Endothelial cell of umbilical vein (primary cell): ENCODE data around the gene PPP1R9A. TPM values are rescaled to one million over a fixed set of nuclear protein-coding genes. Genes with fewer than 3 reads are reported as not detected.

Experiments
- BruUV-seq: library from RNA; stranded (reverse); fragments of 400-500 nt; replicated peaks from 2 replicates; lab custom pipeline; 2021; lab: Mats Ljungman, UMichigan
- CTCF ChIA-PET: fragments of 300-600, 350-600 bp; sonication (Branson Sonifier 250); formaldehyde crosslinking; loops from one replicate; lab custom pipeline; 2021; ENCODE audit warnings: antibody characterized with exemption, inconsistent platforms; lab: Charles Lee
- POLR2A ChIA-PET: fragments of 300-600, 350-600 bp; sonication (Branson Sonifier 250); formaldehyde crosslinking; loops from one replicate; lab custom pipeline; 2021; ENCODE audit warnings: antibody characterized with exemption, inconsistent platforms; lab: Charles Lee
- DNase-seq: peaks from one replicate; pipeline ENCODE4 v3.0.0-alpha.2; 2011; ENCODE audit warnings: low read depth, low spot score
- FAIRE-seq: peaks from 2 replicates; lab custom pipeline; 2011; peaks lifted over from hg19 to GRCh38; lab: Jason Lieb, UNC
- H2AFZ ChIP-seq: 2 replicates; pipeline ENCODE4 v1.6.0; 2012; ENCODE audit warnings: low read depth, low read length, control low read depth, inconsistent platforms
- H3K27ac ChIP-seq: 2 replicates; pipeline ENCODE4 v1.5.1; 2011; ENCODE audit warnings: low read depth, mild to moderate bottlenecking, control low read depth, low read length, moderate library complexity; ENCODE audit not compliant: insufficient read depth
- H3K27me3 ChIP-seq, 2 experiments: 2 replicates each; pipeline versions ENCODE4 v1.6.0 to v1.6.1; 2011; ENCODE audit warnings: low read length in 2 of 2, mixed read lengths in 1 of 2; ENCODE audit not compliant: control insufficient read depth in 2 of 2, insufficient read depth in 2 of 2
- H3K36me3 ChIP-seq, 2 experiments: 2 replicates in 1 of 2; 3 replicates in 1 of 2; pipeline ENCODE4 v1.5.1; 2011; ENCODE audit warnings: low read length in 2 of 2, mild to moderate bottlenecking in 1 of 2, moderate library complexity in 1 of 2; ENCODE audit not compliant: control insufficient read depth in 2 of 2, insufficient read depth in 2 of 2; ENCODE audit errors: extremely low read depth in 1 of 2
- H3K4me1 ChIP-seq: 3 replicates; pipeline ENCODE4 v1.5.1; 2011; ENCODE audit warnings: mild to moderate bottlenecking, low read length; ENCODE audit not compliant: control insufficient read depth, insufficient read depth; ENCODE audit errors: extremely low read depth
- H3K4me2 ChIP-seq: 2 replicates; pipeline ENCODE4 v1.6.1; 2011; ENCODE audit warnings: low read length, control low read depth, mixed read lengths; ENCODE audit not compliant: insufficient read depth
- H3K4me3 ChIP-seq, 3 experiments: fragments of 200-600 bp in 1 of 3; sonication (generic), shearing (Covaris generic) in 1 of 3; replicated peaks in 1 of 3; 2 replicates each; pipeline ENCODE4 v1.5.1; 2011 to 2016; ENCODE audit warnings: control low read depth in 3 of 3, low read length in 3 of 3, mild to moderate bottlenecking in 2 of 3, inconsistent platforms in 1 of 3, low read depth in 1 of 3, moderate library complexity in 1 of 3; ENCODE audit not compliant: insufficient read depth in 1 of 3
- H3K79me2 ChIP-seq: 2 replicates; pipeline ENCODE4 v1.6.0; 2012; ENCODE audit warnings: low read length, inconsistent platforms; ENCODE audit not compliant: control insufficient read depth, insufficient read depth
- H3K9ac ChIP-seq: replicated peaks from 2 replicates; pipeline ENCODE3; 2011; ENCODE audit warnings: low read length, control low read depth; ENCODE audit not compliant: insufficient read depth; ENCODE audit errors: extremely low read depth
- H3K9me1 ChIP-seq: replicated peaks from 3 replicates; pipeline ENCODE4 v1.6.0; 2011; ENCODE audit warnings: mild to moderate bottlenecking, low read length; ENCODE audit not compliant: control insufficient read depth, insufficient read depth; ENCODE audit errors: extremely low read depth
- H3K9me3 ChIP-seq: replicated peaks from 2 replicates; pipeline ENCODE4 v1.5.1; 2012; ENCODE audit warnings: low read length, inconsistent platforms; ENCODE audit not compliant: control insufficient read depth, insufficient read depth
- H4K20me1 ChIP-seq: replicated peaks from 2 replicates; pipeline ENCODE3; 2011; ENCODE audit warnings: mild to moderate bottlenecking, low read length; ENCODE audit not compliant: control insufficient read depth, insufficient read depth; ENCODE audit errors: extremely low read depth
- EZH2 ChIP-seq: IDR thresholded peaks from 2 replicates; pipeline ENCODE4 v1.6.1; 2012; ENCODE audit warnings: borderline replicate concordance, low read depth, mild to moderate bottlenecking, moderate library complexity, low read length, inconsistent platforms; ENCODE audit not compliant: severe bottlenecking
- FOS ChIP-seq: IDR thresholded peaks from 2 replicates; pipeline ENCODE4 v1.6.1; 2011; ENCODE audit warnings: mild to moderate bottlenecking, low read length, moderate library complexity, borderline replicate concordance; ENCODE audit not compliant: insufficient read depth
- GATA2 ChIP-seq: IDR thresholded peaks from 2 replicates; pipeline ENCODE4 v1.7.0; 2011; ENCODE audit warnings: low read depth, mild to moderate bottlenecking, moderate library complexity, mixed read lengths, low read length; ENCODE audit not compliant: insufficient read length, insufficient read depth
- JUN ChIP-seq: IDR thresholded peaks from 2 replicates; pipeline ENCODE4 v1.6.1; 2011; ENCODE audit warnings: borderline replicate concordance, low read depth; ENCODE audit not compliant: insufficient read length, insufficient read depth
- MAX ChIP-seq: IDR thresholded peaks from 2 replicates; pipeline ENCODE4 v1.6.1; 2011; ENCODE audit not compliant: insufficient read depth, insufficient read length
- MYC ChIP-seq: IDR thresholded peaks from one replicate; pipeline ENCODE4 v1.6.1; 2011; ENCODE audit warnings: mild to moderate bottlenecking, low read depth, low read length
- POLR2A ChIP-seq: IDR thresholded peaks from 2 replicates; pipeline ENCODE4 v1.6.1; 2012; ENCODE audit warnings: low read depth, mild to moderate bottlenecking, control low read depth, low read length
- POLR2AphosphoS5 ChIP-seq: IDR thresholded peaks from 2 replicates; pipeline ENCODE4 v1.6.1; 2012; ENCODE audit warnings: low read depth, mild to moderate bottlenecking, control low read depth, low read length, moderate library complexity; ENCODE audit not compliant: insufficient read depth
- dilution Hi-C: fragments of 300-500 bp; cut with MboI; formaldehyde crosslinking; loops from one replicate; pipeline ENCODE4 v1.15.0; 2019; ENCODE audit warnings: low sequenced_read_pairs; ENCODE audit not compliant: extremely low pct_ligation_motif_present
- intact Hi-C: fragments of 100-400 bp; cut with micrococcal nuclease; formaldehyde crosslinking; loops from one replicate; pipeline ENCODE4 v1.10.0; 2022
- polyA plus RNA-seq, 4 experiments: library from polyadenylated mRNA; depleted of rRNA in 3 of 4; stranded (reverse) in 3 of 4; unstranded in 1 of 4; fragments of >200 nt; gene quantifications; 2 replicates each; pipeline versions ENCODE4 v1.2.1 to v1.2.3, GENCODE V29; 2011 to 2012; ENCODE audit warnings: missing spikeins in 1 of 4
- total RNA-seq: library from RNA; stranded (reverse); gene quantifications from 2 replicates; pipeline ENCODE4 v1.2.3, GENCODE V29; 2021
- TF ChIP-seq, protein P1 (sequence below), 2 donors: IDR thresholded peaks; 1 replicate in 1 of 2; 2 replicates in 1 of 2; pipeline ENCODE4 v1.5.1; 2011; ENCODE audit warnings: low read length in 2 of 2, mild to moderate bottlenecking in 2 of 2, moderate library complexity in 2 of 2, control low read depth in 1 of 2, inconsistent platforms in 1 of 2, low read depth in 1 of 2; ENCODE audit not compliant: insufficient read depth in 1 of 2; ENCODE audit errors: extremely low read depth in 1 of 2

The PPP1R9A gene
- total and polyA plus RNA-seq, 2 donors (not counting 3 experiments of a cell fraction or from before 2014, with no cell fraction given), result 0.50 to 3.0 TPM

DNA sequence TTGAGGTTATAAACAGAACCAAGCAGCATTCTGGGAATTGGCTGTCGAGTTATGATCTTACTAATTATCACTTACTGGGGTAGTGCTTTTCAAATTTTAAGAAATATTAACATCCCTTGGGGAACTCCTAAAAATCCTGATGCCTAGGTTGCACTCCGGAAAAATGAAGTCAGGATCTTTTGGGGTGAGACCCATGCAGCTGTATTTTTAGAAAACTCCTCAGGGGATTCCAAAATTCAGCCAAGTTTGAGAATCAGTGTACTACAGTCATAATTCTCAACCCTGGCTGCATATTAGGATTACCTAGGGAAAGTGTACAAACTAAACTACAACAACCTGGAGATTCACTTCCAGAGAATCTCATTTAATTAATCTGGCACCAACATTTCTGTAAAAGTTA lies 17.2 kb upstream of the PPP1R9A start:
- H3K79me2 ChIP-seq, result no peaks in the 10 kb centered on the region
- dilution Hi-C loops (no loop called here), intact Hi-C loops (no loop called here)
- ChIA-PET POLR2A (no interaction called here), CTCF (no interaction called here)
- no peaks in the 10 kb centered on the region for H3K27me3 ChIP-seq
- H3K4me3 ChIP-seq, result no peak overlapping the region
- H3K4me2 ChIP-seq, result no peak overlapping the region
- no peaks in the 10 kb centered on the region for H3K36me3 ChIP-seq
- no peaks in the 10 kb centered on the region for H4K20me1 ChIP-seq
- H3K4me1 ChIP-seq, result peaks cover 3% of the 10 kb centered on the region
- H3K9me1 ChIP-seq, result no peaks in the 10 kb centered on the region
- no peaks in the 10 kb centered on the region for H3K9me3 ChIP-seq
- H3K9ac ChIP-seq, result no peak overlapping the region
- TF ChIP-seq POLR2A (no peak), MYC (no peak), JUN (no peak), GATA2 (no peak), EZH2 (no peak), POLR2AphosphoS5 (no peak), MAX (no peak), FOS (no peak)
- TF ChIP-seq, protein P1, sequence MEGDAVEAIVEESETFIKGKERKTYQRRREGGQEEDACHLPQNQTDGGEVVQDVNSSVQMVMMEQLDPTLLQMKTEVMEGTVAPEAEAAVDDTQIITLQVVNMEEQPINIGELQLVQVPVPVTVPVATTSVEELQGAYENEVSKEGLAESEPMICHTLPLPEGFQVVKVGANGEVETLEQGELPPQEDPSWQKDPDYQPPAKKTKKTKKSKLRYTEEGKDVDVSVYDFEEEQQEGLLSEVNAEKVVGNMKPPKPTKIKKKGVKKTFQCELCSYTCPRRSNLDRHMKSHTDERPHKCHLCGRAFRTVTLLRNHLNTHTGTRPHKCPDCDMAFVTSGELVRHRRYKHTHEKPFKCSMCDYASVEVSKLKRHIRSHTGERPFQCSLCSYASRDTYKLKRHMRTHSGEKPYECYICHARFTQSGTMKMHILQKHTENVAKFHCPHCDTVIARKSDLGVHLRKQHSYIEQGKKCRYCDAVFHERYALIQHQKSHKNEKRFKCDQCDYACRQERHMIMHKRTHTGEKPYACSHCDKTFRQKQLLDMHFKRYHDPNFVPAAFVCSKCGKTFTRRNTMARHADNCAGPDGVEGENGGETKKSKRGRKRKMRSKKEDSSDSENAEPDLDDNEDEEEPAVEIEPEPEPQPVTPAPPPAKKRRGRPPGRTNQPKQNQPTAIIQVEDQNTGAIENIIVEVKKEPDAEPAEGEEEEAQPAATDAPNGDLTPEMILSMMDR (IDR thresholded peaks at IDR 0.05; ENCODE audit: extremely low read depth in 1 of 2, insufficient read depth in 1 of 2, low read depth in 1 of 2, low read length in 2 of 2), result no peak
- FAIRE-seq (no peak), DNase-seq (no peak)
- BruUV-seq, result no TSS peak
- no peak overlapping the region for H3K27ac ChIP-seq
- no peak overlapping the region for H2AFZ ChIP-seq
